LoVo (cell line): ENCODE results near the gene CPED1.

Source experiments
- DNase-seq: peaks from one replicate; pipeline ENCODE4 v3.0.0-alpha.2; 2016; ENCODE audit warnings: low spot score

The CPED1 gene

GRCh38 chr7:120988591-120989256 lies at the start of gene CPED1:
Gene CPED1, plus strand, starts transcription at chr7:120988711. Its CDS starts 911 bp downstream, at chr7:120989622.
- peak; percentile 61 for DNase-seq

GRCh38 chr7:120939345-120939744 lies 49.2 kb upstream of the CPED1 start:
- DNase-seq: no peak

- peak; percentile 43 for DNase-seq
These were observed 47.4 kb upstream of the CPED1 start for GRCh38 chr7:120941064-120941463.

- DNase-seq: no peak
These were observed 46.7 kb upstream of the CPED1 start for GRCh38 chr7:120941856-120942255.

- DNase-seq: no peak
These were observed 45.6 kb upstream of the CPED1 start for GRCh38 chr7:120942861-120943260.

- peak; percentile 26 for DNase-seq
These were observed 43.5 kb upstream of the CPED1 start for GRCh38 chr7:120944826-120945562.

GRCh38 chr7:120947980-120948379 lies 40.5 kb upstream of the CPED1 start:
- no peak for DNase-seq

GRCh38 chr7:120949393-120949911 lies 39.1 kb upstream of the CPED1 start:
- DNase-seq: no peak

GRCh38 chr7:120949998-120950538 lies 38.4 kb upstream of the CPED1 start:
- no peak for DNase-seq

GRCh38 chr7:120950539-120951308 lies 37.8 kb upstream of the CPED1 start, which contains the start of gene ING3:
Gene ING3, plus strand, starts transcription at chr7:120950777. Its CDS starts 120 bp downstream, at chr7:120950897.
- DNase-seq: peak; percentile 100

- no peak for DNase-seq
These were observed 37.2 kb upstream of the CPED1 start for GRCh38 chr7:120951309-120951699.

GRCh38 chr7:120951826-120952225 lies 36.7 kb upstream of the CPED1 start:
- DNase-seq: no peak

- DNase-seq: no peak
These were observed 32.8 kb upstream of the CPED1 start for GRCh38 chr7:120955577-120956149.

GRCh38 chr7:120959929-120960484 lies 28.5 kb upstream of the CPED1 start:
- DNase-seq: no peak

GRCh38 chr7:120960714-120961113 lies 27.8 kb upstream of the CPED1 start:
- DNase-seq: no peak

- no peak for DNase-seq
These were observed 26.8 kb upstream of the CPED1 start for GRCh38 chr7:120961638-120962173.

- DNase-seq: no peak
These were observed 24.4 kb upstream of the CPED1 start for GRCh38 chr7:120964088-120964487.

- DNase-seq: no peak
These were observed 21.6 kb upstream of the CPED1 start for GRCh38 chr7:120966961-120967360.

- DNase-seq: no peak
These were observed 14.7 kb upstream of the CPED1 start for GRCh38 chr7:120973849-120974248.

GRCh38 chr7:120979765-120980499 lies 8.6 kb upstream of the CPED1 start:
- DNase-seq: no peak

- no peak for DNase-seq
These were observed 7.4 kb upstream of the CPED1 start for GRCh38 chr7:120981117-120981516.
